ENCODE measurements around the gene PCGF3.

Gene PCGF3

DNA sequence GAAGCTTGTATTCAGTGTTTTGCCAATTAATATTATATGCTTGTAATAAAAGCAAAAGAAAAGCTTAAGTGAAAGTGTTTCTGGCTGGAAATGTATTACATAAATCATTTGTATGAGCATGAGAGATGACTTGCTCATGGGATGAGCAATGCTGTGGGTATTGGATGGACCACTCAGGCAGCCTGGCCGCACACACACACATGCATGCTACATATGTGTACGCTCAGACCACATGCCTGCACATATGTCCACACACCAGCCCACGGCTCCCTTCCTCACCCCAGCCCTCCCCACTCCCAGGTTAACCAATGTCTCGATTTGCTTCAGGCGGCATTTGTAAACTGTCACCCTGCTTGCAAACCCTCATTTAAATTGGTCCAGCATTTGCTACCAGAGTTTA lies 64.4 kb downstream of the PCGF3 start:
- no peak overlapping the region for H3K27ac ChIP-seq
- TF ChIP-seq ZFX (IDR thresholded peaks at IDR 0.05; ENCODE audit: borderline replicate concordance): no peak
- TF ChIP-seq, protein P1, sequence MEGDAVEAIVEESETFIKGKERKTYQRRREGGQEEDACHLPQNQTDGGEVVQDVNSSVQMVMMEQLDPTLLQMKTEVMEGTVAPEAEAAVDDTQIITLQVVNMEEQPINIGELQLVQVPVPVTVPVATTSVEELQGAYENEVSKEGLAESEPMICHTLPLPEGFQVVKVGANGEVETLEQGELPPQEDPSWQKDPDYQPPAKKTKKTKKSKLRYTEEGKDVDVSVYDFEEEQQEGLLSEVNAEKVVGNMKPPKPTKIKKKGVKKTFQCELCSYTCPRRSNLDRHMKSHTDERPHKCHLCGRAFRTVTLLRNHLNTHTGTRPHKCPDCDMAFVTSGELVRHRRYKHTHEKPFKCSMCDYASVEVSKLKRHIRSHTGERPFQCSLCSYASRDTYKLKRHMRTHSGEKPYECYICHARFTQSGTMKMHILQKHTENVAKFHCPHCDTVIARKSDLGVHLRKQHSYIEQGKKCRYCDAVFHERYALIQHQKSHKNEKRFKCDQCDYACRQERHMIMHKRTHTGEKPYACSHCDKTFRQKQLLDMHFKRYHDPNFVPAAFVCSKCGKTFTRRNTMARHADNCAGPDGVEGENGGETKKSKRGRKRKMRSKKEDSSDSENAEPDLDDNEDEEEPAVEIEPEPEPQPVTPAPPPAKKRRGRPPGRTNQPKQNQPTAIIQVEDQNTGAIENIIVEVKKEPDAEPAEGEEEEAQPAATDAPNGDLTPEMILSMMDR (IDR thresholded peaks at IDR 0.05): no peak

DNA sequence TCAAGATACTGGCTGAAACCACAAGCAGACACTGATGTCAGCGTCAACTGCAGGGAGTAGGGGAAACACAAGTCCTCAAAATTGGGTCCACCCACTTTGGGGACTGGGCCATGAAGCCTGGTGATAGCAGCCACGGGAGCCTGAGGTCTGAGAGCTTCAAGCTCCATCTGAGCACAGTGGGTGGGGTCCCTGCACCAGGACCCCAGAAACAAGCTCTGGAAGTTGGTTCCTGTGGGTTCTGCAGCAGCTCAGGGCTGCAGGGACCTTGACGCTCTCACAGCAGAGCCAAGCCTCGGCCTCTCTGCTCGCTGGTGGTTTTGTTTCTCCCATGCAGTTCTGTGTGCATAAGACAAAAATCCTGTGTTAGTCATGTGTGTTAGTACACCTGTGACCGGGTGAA lies 65.8 kb downstream of the PCGF3 start:
- TF ChIP-seq ZFX (IDR thresholded peaks at IDR 0.05; ENCODE audit: borderline replicate concordance): no peak
- TF ChIP-seq, protein P1 (IDR thresholded peaks at IDR 0.05): no peak
- H3K27ac ChIP-seq: no peak overlapping the region

DNA sequence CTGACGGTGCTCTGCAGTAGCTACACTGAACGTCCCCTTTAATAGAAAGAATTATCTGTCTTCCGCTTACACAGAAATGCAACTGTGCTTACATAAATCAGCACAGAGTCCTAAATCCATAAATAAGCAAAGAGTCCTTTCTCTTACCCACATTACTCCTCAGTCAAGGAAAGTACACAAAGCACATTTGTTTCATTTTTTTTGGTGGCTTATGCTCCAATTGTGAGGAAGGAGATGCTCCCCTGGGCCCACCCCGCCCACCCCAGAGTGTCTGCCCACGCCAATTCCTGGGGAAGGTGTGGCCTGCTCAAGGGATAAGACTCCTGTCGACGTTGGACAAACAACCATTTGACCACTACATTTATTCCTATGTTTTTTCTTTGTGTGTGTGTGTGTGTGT lies 66.5 kb downstream of the PCGF3 start:
- TF ChIP-seq, protein P1 (IDR thresholded peaks at IDR 0.05): no peak
- TF ChIP-seq ZFX (IDR thresholded peaks at IDR 0.05; ENCODE audit: borderline replicate concordance): no peak
- no peak overlapping the region for H3K27ac ChIP-seq

DNA sequence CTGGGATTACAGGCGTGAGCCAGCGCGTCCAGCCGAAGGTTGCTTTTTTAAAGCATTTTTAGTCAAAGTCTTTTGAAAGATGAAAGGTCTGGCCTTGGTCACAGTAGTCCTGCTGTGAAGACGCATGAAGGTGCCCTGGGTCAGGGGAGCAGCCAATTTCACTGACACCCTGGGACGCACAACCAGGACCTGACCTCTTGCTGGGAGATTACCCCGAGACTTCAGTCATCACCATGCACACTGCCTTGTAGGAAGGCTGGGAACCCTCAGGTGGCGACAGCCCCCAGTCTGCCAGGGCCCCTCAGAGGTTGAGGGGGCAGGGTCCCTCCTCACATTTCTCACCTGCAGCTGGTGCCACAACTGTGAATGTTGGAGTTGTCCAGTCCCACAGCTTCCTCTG lies 67.1 kb downstream of the PCGF3 start:
- TF ChIP-seq ZFX (IDR thresholded peaks at IDR 0.05; ENCODE audit: borderline replicate concordance): no peak
- TF ChIP-seq, protein P1 (IDR thresholded peaks at IDR 0.05): no peak
- peak overlapping the region; percentile 33; the same call in 1 of the 2 replicates for H3K27ac ChIP-seq

DNA sequence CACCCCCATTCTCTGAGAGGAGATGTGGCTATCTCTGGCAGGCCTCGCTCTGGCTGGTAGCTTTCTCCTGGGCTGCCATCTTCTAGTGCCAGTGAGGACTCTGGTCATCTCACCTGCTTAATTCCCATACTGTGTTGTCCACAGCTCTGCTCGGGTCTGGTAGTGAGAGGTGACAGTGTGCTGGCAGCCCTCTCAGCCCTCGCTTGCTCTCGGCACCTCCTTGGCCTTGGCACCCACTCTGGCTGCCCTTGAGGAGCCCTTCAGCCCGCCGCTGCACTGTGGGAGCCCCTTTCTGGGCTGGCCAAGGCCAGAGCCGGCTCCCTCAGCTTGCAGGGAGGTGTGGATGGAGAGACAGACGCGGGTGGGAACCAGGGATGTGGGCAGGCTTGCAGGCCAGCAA lies 67.6 kb downstream of the PCGF3 start:
- TF ChIP-seq ZFX (IDR thresholded peaks at IDR 0.05; ENCODE audit: borderline replicate concordance): no peak
- TF ChIP-seq, protein P1 (IDR thresholded peaks at IDR 0.05): no peak
- peak overlapping the region; percentile 33 for H3K27ac ChIP-seq

DNA sequence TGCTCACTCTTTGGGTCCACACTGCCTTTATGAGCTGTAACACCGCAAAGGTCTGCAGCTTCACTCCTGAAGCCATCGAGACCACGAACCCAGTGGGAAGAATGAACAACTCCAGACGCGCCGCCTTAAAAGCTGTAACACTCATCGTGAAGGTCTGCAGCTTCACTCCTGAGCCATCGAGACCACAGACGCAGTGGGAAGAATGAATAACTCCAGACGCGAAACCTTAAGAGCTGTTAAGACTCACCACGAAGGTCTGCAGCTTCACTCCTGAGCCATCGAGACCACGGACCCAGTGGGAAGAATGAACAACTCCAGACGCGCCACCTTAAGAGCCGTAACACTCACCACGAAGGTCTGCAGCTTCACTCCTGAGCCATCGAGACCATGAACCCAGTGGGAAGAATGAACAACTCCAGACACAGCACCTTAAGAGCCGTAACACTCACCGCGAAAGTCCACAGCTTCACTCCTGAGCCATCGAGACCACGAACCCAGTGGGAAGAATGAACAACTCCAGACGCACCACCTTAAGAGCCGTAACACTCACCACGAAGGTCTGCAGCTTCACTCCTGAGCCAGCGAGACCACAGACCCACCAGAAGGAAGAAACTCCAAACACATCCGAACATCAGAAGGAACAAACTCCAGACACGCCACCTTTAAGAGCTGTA lies 68.9 kb downstream of the PCGF3 start:
- H3K27ac ChIP-seq: peak overlapping the region; percentile 99; the same call in 1 of the 2 replicates

DNA sequence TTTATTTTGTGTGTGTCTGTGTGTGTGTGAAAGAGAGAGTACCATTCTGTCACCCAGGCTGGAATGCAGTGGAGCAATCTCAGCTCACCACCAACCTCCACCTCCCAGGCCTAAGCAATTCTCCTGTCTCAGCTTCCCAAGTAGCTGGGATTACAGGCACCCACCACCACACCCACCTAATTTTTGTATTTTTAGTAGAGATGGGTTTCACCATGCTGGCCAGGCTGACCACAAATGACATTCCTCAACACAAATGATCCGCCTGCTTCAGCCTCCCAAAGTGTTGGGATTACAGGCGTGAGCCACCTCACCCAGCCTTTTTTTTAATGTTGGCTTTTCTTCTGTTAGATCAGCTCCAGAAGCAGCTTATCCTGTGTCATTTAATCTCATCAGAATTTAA lies 69.9 kb downstream of the PCGF3 start:
- H3K27ac ChIP-seq: peak overlapping the region; percentile 99; the same call in 1 of the 2 replicates

DNA sequence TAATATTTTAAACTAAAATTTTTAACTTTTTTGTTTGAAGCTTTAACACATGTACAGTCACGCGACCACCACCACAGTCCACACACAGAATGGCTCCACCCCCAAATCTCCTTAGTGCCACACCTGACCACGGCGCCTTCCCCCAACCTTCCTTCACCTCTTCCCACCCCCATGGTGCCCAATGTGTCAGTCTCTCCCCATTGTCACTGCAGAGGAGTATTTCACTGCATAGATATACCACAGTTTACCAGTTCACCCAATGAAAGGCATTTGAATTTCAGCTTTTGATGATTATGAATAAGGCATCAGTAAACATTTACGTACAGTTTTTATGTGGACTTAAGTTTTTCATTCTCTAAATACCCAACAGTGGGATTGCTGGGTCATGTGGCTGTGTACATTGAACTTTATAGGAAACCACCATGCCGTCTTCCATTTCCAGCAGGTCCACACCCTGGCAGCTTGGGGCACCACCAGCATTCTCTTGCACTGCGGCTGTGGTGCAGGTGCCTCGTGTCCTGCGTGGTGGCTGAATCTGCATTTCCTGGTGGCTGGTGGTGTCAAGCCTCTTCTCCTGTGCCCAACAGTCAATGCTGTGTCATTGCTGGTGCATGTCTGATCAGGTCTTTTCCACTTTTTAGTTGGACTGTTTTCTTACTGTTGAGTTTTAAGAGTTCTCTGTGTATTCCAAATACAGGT lies 71.3 kb downstream of the PCGF3 start:
- peak overlapping the region; percentile 99 for H3K27ac ChIP-seq
- TF ChIP-seq ZFX (IDR thresholded peaks at IDR 0.05; ENCODE audit: borderline replicate concordance): no peak
- TF ChIP-seq, protein P1 (IDR thresholded peaks at IDR 0.05): no peak

Measured in 22Rv1 (cell line).